Measurements from ENCODE around the gene SEMA3G.

DNA sequence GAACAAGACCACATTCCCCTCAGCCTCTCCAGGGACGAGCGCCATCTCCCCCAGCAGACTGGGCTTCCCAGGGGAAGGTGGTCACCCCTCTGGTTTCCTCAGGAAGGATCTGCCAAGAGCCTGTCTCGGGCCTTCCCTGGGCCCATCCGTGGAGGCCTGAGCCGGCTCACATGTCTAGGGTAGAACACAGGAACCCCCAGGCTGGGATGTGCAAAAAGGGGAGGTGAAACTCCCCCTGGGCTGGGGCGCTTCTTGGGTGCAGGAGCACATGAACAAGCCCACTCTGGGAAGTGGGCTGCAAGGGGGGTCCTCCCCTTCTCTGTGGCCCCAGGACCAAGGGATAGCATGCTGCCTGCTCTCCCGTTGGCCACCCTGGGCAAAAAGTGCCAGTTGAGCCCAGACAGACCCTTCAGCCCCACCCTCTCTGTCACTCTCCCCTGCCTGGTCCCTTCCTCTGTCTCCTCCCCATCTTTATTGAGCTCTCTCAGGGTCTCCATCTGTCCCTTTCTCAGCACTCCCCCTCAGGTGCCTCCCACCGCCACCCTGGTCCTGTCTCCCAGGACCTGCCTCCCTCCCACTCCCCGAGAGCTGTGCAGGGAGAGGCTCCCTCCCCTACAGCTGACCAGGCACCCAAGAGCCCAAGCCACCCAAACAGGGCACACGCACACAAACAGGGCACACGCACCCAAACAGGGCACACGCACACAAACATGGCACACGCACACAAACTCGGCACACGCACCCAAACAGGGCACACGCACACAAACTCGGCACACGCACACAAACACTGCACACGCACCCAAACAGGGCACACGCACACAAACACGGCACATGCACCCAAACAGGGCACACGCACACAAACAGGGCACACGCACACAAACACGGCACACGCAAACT is 864 bp downstream of the SEMA3G start:
- no peak for TF ChIP-seq ZNF138 (CRISPR knock-in tag; conservative IDR thresholded peaks at IDR 0.05)
- TF ChIP-seq IRF2 (CRISPR knock-in tag; IDR thresholded peaks at IDR 0.05; ENCODE audit: borderline replicate concordance, low read depth) = no peak
- TF ChIP-seq, protein P1, sequence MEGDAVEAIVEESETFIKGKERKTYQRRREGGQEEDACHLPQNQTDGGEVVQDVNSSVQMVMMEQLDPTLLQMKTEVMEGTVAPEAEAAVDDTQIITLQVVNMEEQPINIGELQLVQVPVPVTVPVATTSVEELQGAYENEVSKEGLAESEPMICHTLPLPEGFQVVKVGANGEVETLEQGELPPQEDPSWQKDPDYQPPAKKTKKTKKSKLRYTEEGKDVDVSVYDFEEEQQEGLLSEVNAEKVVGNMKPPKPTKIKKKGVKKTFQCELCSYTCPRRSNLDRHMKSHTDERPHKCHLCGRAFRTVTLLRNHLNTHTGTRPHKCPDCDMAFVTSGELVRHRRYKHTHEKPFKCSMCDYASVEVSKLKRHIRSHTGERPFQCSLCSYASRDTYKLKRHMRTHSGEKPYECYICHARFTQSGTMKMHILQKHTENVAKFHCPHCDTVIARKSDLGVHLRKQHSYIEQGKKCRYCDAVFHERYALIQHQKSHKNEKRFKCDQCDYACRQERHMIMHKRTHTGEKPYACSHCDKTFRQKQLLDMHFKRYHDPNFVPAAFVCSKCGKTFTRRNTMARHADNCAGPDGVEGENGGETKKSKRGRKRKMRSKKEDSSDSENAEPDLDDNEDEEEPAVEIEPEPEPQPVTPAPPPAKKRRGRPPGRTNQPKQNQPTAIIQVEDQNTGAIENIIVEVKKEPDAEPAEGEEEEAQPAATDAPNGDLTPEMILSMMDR (IDR thresholded peaks at IDR 0.05) = no peak
- no peak for TF ChIP-seq ERG (CRISPR knock-in tag; IDR thresholded peaks at IDR 0.05)
- no peak for TF ChIP-seq ATF3 (CRISPR knock-in tag; conservative IDR thresholded peaks at IDR 0.05)
- TF ChIP-seq E2F1 (CRISPR knock-in tag; IDR thresholded peaks at IDR 0.05) = no peak
- TF ChIP-seq JUN (CRISPR knock-in tag; IDR thresholded peaks at IDR 0.05) = no peak
- TF ChIP-seq CREB1 (CRISPR knock-in tag; IDR thresholded peaks at IDR 0.05) = no peak
- TF ChIP-seq ATF1 (CRISPR knock-in tag; IDR thresholded peaks at IDR 0.05) = no peak
- TF ChIP-seq TEAD4 (CRISPR knock-in tag; IDR thresholded peaks at IDR 0.05) = no peak
- no peak for TF ChIP-seq IRF1 (CRISPR knock-in tag; IDR thresholded peaks at IDR 0.05)
- no peak for TF ChIP-seq PRRX2 (CRISPR knock-in tag; IDR thresholded peaks at IDR 0.05)
- no peak for TF ChIP-seq MLX (CRISPR knock-in tag; IDR thresholded peaks at IDR 0.05)
- TF ChIP-seq, protein P2, sequence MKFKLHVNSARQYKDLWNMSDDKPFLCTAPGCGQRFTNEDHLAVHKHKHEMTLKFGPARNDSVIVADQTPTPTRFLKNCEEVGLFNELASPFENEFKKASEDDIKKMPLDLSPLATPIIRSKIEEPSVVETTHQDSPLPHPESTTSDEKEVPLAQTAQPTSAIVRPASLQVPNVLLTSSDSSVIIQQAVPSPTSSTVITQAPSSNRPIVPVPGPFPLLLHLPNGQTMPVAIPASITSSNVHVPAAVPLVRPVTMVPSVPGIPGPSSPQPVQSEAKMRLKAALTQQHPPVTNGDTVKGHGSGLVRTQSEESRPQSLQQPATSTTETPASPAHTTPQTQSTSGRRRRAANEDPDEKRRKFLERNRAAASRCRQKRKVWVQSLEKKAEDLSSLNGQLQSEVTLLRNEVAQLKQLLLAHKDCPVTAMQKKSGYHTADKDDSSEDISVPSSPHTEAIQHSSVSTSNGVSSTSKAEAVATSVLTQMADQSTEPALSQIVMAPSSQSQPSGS (CRISPR knock-in tag; IDR thresholded peaks at IDR 0.05; ENCODE audit: borderline replicate concordance, low read depth) = no peak
